Common myeloid progenitor, CD34-positive (primary cell): ENCODE measurements around the gene TMEM132D.

Source experiments
- CTCF ChIA-PET: fragments of 350-600 bp; sonication (Branson Sonifier 250); formaldehyde crosslinking; loops from one replicate; lab custom pipeline; 2021; ENCODE audit warnings: antibody characterized with exemption; lab: Charles Lee
- POLR2A ChIA-PET: fragments of 350-600 bp; sonication (Branson Sonifier 250); formaldehyde crosslinking; loops from one replicate; lab custom pipeline; 2021; ENCODE audit warnings: antibody characterized with exemption; lab: Charles Lee
- DNase-seq, 3 donors: peaks; one replicate each; pipeline versions ENCODE4 v3.0.0 to v3.0.0-alpha.2; 2013
- H3K27ac ChIP-seq, 2 experiments: 1 replicate in 1 of 2; 2 replicates in 1 of 2; pipeline ENCODE4 v1.7.0; 2013; ENCODE audit warnings: inconsistent platforms in 2 of 2, low read length in 2 of 2, mild to moderate bottlenecking in 2 of 2, low read depth in 1 of 2, moderate library complexity in 1 of 2; ENCODE audit not compliant: severe bottlenecking in 2 of 2, insufficient read depth in 1 of 2, poor library complexity in 1 of 2
- H3K27me3 ChIP-seq, 5 experiments: replicated peaks in 2 of 5; 1 replicate in 3 of 5; 2 replicates in 2 of 5; pipeline versions ENCODE4 v1.6.1 to v1.7.0; 2013; ENCODE audit warnings: low read length in 4 of 5, mild to moderate bottlenecking in 2 of 5, moderate library complexity in 2 of 5, inconsistent platforms in 1 of 5; ENCODE audit not compliant: insufficient read depth in 5 of 5, control insufficient read depth in 4 of 5
- H3K36me3 ChIP-seq, 4 experiments: 1 replicate in 2 of 4; 2 replicates in 2 of 4; pipeline versions ENCODE4 v1.6.1 to v1.7.0; 2013; ENCODE audit warnings: low read length in 3 of 4, control low read depth in 1 of 4, mild to moderate bottlenecking in 1 of 4; ENCODE audit not compliant: control insufficient read depth in 4 of 4, insufficient read depth in 4 of 4
- H3K4me1 ChIP-seq, 4 experiments: 1 replicate in 3 of 4; 2 replicates in 1 of 4; pipeline versions ENCODE4 v1.6.1 to v1.7.1; 2013; ENCODE audit warnings: low read length in 3 of 4, mild to moderate bottlenecking in 3 of 4, control low read depth in 1 of 4, inconsistent platforms in 1 of 4, moderate library complexity in 1 of 4; ENCODE audit not compliant: control insufficient read depth in 4 of 4, insufficient read depth in 4 of 4; ENCODE audit errors: control extremely low read depth in 1 of 4
- H3K4me3 ChIP-seq, 7 experiments: 1 replicate in 4 of 7; 2 replicates in 3 of 7; pipeline versions ENCODE4 v1.5.1 to v1.7.0; 2013; ENCODE audit warnings: mild to moderate bottlenecking in 7 of 7, low read length in 6 of 7, moderate library complexity in 6 of 7, inconsistent platforms in 2 of 7, low read depth in 2 of 7, control low read depth in 1 of 7; ENCODE audit not compliant: insufficient read depth in 4 of 7, control insufficient read depth in 1 of 7; ENCODE audit errors: extremely low read depth in 1 of 7
- H3K9me3 ChIP-seq, 5 experiments: 1 replicate in 4 of 5; 2 replicates in 1 of 5; pipeline versions ENCODE4 v1.6.1 to v1.7.1; 2013; ENCODE audit warnings: low read length in 4 of 5, mild to moderate bottlenecking in 2 of 5, inconsistent platforms in 1 of 5, low read depth in 1 of 5, moderate library complexity in 1 of 5; ENCODE audit not compliant: control insufficient read depth in 4 of 5, insufficient read depth in 2 of 5; ENCODE audit errors: control extremely low read depth in 1 of 5
- WGBS: methylation state at CpG from one replicate; pipeline ENCODE4 v1.1.5; 2013; ENCODE audit not compliant: insufficient coverage; 5-methylcytosine and 5-hydroxymethylcytosine counted together

The TMEM132D gene

DNA sequence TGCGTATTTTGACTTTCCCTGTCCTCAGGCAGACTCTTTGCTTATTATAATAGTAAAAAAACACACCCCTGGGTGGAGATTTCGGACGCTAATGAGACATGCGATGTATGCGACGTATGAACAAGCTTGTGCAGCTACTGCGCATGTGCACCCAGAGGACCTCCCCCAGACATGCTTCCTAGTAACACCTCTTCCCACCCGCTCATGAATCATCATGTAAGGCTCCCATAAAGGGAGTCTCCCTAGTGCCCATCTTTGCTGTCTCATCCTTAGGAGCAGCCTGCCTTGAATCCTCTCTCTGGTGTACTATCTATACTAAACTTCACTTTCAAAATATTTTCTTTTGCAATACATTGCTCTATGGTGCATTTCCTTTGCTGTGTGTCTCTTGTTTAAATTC lies 210.1 kb downstream of the TMEM132D start:
- H3K36me3 ChIP-seq, result no peaks in the 10 kb centered on the region
- 92% methylated on average over 3 of the region's 8 CpGs for whole genome bisulfite sequencing
- peaks cover 0 to under 1% (median 0%) of the 10 kb centered on the region in 5 experiments for H3K9me3 ChIP-seq
- DNase-seq, result no peak
- no peak overlapping the region for H3K4me3 ChIP-seq
- no peaks in the 10 kb centered on the region for H3K4me1 ChIP-seq
- ChIA-PET CTCF (interaction anchor here (1.0 kb wide), 1 partner anchor 11 kb away, joined by 3 read pairs; no protein-coding TSS in a partner anchor), POLR2A (no interaction called here)
- H3K27me3 ChIP-seq, result no peaks in the 10 kb centered on the region
- H3K27ac ChIP-seq, result no peak overlapping the region

DNA sequence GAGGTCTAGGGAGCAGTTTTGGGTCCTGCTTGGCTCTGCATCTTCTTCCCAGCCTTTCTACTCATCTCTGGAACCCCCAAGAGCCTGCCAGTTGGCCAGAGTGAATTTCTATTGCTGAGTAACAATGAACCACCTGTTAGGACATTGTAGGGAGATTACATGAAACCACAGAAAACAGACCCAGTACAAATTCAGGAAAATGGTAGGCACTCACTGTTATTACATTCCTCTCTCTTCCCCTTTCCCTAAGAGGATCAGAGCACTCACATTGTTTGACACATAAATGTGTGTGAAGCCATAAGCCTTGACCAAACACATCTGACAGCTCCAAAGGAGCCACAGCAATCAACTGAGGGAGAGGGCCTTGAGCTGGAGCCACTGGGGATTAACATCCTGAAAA lies 216.1 kb downstream of the TMEM132D start:
- H3K4me3 ChIP-seq, result no peak overlapping the region
- DNase-seq, result no peak
- H3K27me3 ChIP-seq, result no peaks in the 10 kb centered on the region
- H3K36me3 ChIP-seq, result no peaks in the 10 kb centered on the region
- ChIA-PET CTCF (no interaction called here), POLR2A (no interaction called here)
- H3K4me1 ChIP-seq, result no peaks in the 10 kb centered on the region
- peaks cover 0 to 2% (median 0%) of the 10 kb centered on the region in 5 experiments for H3K9me3 ChIP-seq
- no peak overlapping the region for H3K27ac ChIP-seq

DNA sequence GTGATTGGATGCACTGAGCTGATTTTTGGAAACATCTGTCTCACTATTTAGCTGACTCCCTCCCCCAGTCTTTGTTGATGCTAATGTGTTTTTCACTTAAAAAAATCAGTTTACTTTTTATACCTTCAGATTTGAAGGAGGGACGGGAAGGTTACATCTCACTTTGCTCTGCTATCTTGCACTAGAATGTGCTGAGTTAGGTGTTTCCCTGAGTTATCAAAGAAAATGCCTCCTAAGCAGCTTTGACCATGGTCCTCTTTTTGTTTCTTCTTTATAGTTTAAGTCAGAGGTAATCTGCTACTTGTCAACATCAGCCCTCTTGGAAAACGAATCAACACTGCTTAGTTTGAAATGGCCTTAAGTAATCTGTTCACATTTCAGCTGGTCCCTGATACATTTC lies 222.0 kb downstream of the TMEM132D start:
- Histone ChIP-seq H3K36me3 (no peaks in the 10 kb centered on the region), H3K27me3 (no peaks in the 10 kb centered on the region), H3K4me1 (no peaks in the 10 kb centered on the region), H3K9me3 (peaks cover 0 to 2% (median 0%) of the 10 kb centered on the region in 5 experiments), H3K4me3 (no peak overlapping the region), H3K27ac (no peak overlapping the region)
- CTCF ChIA-PET, result no interaction called here
- POLR2A ChIA-PET, result no interaction called here
- 100% methylated on average over 1 of the region's 2 CpGs for WGBS
- no peak for DNase-seq

DNA sequence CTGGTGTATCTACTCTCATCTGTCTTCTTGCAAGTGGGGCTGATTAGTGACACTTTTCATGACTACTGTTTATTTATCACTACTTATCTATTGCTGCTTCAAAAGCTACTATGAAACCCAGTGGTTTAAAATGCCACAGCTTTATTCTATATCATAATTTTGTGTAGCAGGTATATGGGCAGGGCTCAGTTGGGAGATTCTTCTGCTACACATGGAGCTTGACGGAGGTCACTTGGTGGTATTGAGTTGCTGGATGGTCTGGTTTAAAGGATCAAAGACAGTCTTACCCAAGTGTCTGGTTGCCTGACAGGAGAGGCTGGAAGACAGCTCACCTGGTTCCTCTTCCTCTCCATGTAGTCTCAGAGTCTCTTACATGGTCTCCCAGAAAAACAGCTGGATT lies 222.7 kb downstream of the TMEM132D start:
- ChIA-PET CTCF (no interaction called here), POLR2A (no interaction called here)
- Histone ChIP-seq H3K4me3 (no peak overlapping the region), H3K27me3 (no peaks in the 10 kb centered on the region), H3K4me1 (no peaks in the 10 kb centered on the region), H3K27ac (no peak overlapping the region), H3K9me3 (peaks cover 0 to 2% (median 0%) of the 10 kb centered on the region in 5 experiments), H3K36me3 (no peaks in the 10 kb centered on the region)
- DNase-seq, result no peak
- no CpG with 5 or more reads among the region's 1 CpG for WGBS

DNA sequence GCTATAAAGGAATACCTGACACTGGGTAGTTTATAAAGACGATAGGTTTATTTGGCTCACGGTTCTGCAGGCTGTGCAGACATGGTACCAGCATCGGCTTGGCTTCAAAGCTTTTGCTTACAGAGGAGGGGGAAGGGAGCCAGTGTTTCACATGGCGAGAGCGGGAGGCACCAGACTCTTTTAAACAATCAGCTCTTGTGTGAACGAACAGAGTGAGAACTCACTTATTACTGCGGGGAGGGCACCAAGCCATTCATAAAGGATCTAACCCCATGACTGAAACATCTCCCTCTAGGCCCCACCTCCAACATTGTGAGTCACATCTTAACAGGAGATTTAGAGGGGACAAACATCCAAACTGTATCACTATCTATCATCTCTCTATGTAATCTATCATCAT lies 227.4 kb downstream of the TMEM132D start:
- POLR2A ChIA-PET, result no interaction called here
- CTCF ChIA-PET, result no interaction called here
- Histone ChIP-seq H3K4me1 (no peaks in the 10 kb centered on the region), H3K4me3 (no peak overlapping the region), H3K9me3 (peaks cover 0 to 3% (median 0%) of the 10 kb centered on the region in 5 experiments), H3K36me3 (no peaks in the 10 kb centered on the region), H3K27ac (no peak overlapping the region), H3K27me3 (no peaks in the 10 kb centered on the region)
- WGBS, result 90% methylated on average over 5 of the region's 7 CpGs
- no peak for DNase-seq

DNA sequence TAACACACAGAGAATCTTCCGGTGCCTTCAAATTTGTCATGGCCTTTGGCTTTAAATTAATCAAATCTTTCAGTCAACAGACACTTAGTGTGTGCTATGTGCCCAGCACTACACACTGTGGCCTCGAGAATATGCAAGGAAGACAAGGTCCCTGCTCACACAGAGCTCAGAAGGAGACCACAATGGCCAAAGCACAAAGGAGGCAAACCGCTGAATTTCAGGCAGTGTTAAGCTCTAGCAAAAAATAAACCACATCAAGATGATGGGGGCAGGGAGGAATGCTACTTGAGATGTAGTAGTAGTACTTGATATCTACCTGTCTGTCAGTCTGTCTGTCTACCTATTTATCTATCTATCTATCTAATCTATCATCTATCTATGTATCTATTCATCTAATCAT lies 227.9 kb downstream of the TMEM132D start:
- Histone ChIP-seq H3K36me3 (no peaks in the 10 kb centered on the region), H3K9me3 (peaks cover 0 to 3% (median 0%) of the 10 kb centered on the region in 5 experiments), H3K27ac (no peak overlapping the region), H3K4me1 (no peaks in the 10 kb centered on the region), H3K27me3 (no peaks in the 10 kb centered on the region), H3K4me3 (no peak overlapping the region)
- no peak for DNase-seq
- 94% methylated on average over 2 of the region's 3 CpGs for WGBS
- ChIA-PET CTCF (no interaction called here), POLR2A (no interaction called here)

DNA sequence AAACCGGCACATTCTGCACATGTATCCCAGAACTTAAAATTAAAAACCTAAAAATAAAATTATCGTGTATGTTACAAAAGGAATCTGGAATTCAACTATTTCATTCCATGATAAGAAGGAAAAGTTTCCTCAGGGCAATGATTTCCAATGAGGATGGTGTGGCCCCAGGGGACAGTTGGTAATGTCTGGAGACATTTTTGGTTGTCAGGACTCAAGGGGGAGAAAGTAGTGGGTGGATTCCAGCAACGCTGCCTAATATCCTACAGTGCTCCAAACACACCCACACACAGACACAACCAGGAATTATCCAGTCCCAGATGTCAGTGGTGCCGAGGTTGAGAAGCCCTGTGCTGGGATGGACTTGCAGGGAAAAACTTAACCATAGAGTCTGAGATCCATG lies 228.3 kb downstream of the TMEM132D start:
- Histone ChIP-seq H3K9me3 (peaks cover 0 to 3% (median 0%) of the 10 kb centered on the region in 5 experiments), H3K4me3 (no peak overlapping the region), H3K27me3 (no peaks in the 10 kb centered on the region), H3K4me1 (no peaks in the 10 kb centered on the region), H3K36me3 (no peaks in the 10 kb centered on the region), H3K27ac (no peak overlapping the region)
- DNase-seq, result no peak
- POLR2A ChIA-PET, result no interaction called here
- WGBS, result 100% methylated on average over 1 of the region's 4 CpGs
- CTCF ChIA-PET, result no interaction called here
